Activated CD8-positive, alpha-beta memory T cell treated with anti-CD3 and anti-CD28 coated beads, Interleukin-2, amount 50 U/mL, for 4 hours (primary cell): ENCODE data around the gene DVL1.
"Not testable (repeated sequence)": the region's sequence is repeated elsewhere in the genome, so short reads cannot be mapped to it uniquely, and the experiment has no call there.

Experiments used
- DNase-seq: peaks from one replicate; pipeline ENCODE4 v3.0.0-alpha.2; 2020

DVL1 gene

DNA sequence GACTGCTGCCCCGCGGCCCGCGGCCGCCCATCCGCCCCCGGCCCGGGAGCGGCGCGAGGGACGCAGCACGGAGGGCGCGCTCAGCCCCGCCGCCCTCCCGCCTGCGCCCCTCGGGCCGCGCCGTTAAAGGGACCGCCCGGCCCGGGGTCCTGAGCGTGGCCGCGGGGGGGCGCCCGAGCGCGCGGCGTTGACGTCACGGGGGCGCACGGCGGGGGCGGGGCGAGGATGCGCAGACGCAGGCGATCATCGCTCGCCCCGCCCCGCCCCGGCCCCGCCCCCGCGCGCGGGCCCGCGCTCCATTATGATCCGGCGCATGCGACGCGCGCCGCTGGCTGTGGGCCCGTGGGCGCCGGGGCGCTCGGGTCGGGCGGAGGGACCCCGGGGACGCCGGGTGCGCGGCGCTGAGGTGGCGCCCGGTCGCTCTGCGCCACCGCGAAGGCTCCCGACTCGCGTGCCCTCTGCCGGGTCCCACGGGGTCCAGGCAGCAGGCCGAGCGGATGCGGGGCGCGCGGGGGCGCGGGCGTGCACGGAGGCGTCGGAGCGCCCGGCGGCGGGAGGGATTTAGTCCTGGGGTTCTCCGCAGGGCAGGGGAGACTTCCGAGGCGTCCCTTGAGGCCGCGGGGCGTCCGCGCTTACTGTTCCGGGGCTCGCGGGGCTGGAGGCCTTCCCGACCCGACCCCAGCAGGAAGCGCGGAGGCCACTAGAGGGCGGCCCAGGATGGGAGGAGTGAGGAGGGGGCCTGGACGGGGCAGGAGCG is at the start of gene DVL1:
TSS of gene DVL1 (minus strand) at position 163 of the 757 bp plus-strand sequence. CDS start 353 bp downstream, outside the sequence.
- DNase-seq: peak; percentile 74

DNA sequence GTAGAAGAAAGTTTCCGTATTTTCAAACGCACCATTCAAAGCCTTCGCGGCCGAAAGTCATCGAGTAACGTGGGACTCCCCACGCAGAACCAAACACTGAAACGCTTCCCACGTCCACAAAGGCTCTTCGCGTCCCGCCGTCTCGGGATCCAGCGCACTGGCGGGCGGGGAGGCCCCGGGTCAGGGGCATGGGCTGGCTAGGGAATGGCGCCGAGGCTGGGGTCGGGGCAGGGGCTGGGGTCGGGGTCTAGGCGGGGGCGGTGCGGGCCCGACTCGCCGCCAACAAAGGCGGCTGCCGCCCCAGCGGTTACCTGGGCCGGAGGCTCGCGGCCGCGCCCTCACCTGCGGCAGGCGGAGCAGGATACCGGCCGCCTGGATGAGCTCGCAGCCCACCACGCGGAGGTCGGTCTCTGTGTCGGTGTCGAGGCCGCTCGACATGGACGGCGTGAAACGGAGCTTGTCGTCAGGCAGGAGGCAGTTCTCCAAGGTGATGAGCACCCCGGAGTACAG is 49.5 kb upstream of the DVL1 start:
- no peak for DNase-seq

DNA sequence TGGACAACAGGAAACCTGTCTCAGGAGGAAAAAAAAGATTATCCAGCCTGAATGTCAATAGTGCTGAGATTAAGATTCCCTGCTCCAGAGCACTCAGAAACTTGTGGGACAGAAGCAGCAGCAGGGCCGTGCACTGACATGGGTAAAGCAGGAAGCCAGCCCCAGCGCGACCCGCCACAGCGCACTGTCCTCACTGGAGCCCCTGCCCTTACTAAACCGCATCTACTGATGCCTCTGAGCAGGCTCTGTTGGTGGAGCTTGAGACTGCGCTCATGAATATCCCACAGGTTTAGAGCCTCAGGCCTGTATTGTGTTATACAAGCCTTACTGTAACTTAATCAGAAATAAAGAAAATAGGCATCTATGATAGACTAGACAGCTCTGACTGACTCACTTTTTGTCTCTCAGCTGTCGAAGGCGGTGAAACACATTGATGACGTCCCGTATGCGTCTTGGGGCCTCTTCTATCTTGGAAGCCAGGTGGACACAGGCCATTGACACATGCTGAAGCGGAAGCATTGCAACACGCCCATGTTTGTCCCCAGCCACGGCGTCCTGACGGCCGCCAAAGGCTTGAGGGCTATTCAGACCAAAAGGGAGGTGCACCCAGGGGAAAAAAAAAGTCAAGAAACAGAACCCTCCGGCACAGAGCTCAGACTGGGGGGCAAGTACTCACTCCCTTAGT is 48.8 kb upstream of the DVL1 start:
- DNase-seq: no peak

DNA sequence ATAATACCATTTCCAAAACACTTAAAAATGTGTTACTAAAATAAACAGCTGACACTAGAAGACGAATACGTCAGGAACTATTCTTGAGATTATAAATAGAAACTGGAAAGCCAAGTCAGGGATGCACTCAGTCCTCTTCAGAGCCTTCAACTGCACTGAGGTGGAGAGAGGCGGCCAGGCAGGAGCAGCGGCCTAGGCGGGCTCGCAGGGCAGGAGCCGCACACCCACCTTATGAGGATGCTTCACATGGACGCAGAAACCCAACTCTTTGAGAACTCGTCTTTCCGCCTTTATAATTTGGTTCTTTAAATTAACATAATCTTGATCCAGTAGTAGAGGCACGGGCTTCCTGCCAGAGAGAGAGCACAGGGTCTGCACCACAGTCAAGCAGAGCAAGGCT is 45.9 kb upstream of the DVL1 start:
- no peak for DNase-seq

DNA sequence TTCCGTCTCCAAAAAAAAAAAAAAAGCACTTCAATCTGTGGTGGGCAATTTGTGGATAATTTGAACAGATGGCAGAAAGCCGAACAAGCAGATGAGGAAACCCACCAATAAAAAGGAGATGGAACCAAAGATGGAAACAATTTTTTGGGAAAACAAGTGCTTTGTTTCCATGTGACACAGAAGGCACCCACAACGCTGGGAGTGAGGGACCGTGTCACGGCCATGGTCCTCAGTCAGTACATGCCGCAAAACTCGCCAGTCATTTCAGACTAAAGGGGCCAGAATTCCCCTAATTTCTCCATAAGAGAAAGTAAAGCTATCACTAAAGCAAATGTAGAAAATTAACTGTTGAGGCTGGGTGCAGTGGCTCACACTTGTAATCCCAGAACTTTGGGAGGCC is 44.9 kb upstream of the DVL1 start:
- DNase-seq: no peak

DNA sequence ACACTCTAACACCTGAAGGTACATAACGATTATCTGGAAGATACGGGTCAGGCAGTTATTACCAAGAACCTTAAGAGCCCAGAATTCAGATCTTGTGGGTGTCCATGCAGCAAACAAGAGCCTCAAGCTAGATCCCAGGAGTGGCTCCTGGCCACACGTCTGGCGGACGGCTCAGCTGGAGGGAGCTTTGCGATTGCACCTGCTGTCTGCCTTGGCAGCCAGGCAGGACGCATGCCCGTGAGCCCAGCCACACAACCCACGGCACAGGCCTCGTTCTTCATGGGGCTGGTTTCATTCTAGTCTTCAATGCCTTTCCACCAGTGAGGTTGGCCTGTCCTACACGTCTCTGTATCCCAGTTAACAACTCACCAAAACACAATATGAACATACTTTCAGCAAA is 44.2 kb upstream of the DVL1 start:
- DNase-seq: no peak

DNA sequence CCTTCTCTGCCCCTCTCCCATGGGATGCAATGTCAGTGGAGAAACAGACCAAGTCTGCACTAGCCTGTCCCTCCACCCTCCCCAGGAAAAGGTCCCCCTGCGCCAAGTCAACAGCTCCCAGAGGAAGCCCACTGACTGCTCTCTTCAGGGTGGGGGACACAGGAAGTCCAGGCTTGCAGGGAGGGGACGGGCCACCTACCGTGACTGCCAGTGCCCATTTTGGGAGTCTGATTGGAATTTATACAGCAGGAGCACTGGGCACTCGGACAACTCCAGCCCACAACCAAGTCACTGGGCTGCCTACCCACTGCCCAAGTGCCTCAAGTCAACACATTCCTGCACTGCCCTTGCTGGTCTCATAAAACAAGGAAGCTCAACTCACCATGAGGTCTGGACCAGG is 43.8 kb upstream of the DVL1 start:
- no peak for DNase-seq

DNA sequence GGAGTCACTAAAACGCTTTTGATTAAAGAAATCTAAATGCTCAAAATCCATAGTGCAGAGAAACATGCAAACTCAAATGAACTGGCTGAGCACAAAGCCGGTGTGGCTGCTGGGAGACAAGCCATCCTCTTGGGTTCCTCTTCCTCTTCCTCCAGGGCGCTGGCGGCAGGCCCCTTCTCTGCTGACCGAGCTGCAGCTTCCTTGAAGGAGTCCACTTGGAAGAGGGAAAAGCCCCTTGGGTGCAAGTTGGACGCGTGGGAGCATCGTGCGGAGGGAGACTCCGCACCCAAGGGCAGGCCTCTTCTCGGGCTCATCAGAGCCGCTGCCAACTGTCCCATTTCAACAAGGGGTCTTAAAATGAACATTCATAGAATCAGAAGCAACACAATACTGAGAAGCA is 42.0 kb upstream of the DVL1 start:
- DNase-seq: no peak

DNA sequence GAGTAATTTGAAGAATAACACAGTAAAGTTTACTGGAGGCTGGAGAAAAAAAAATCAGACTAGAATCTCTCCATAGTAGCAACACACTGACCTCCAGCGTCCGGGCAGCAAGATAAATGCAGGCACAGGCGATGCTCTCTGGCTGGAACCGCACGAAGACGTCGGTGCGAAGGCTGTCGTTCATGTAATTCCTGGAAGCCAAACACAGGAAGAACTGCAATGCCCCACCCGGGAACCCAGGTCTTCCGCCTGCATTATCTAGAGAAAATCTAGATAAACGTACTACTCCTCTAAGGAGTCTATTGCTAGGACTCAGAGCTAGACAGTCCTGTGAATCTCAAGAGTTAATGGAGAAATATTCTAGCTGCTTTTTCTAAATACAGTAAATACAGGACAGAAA is 41.5 kb upstream of the DVL1 start:
- no peak for DNase-seq

DNA sequence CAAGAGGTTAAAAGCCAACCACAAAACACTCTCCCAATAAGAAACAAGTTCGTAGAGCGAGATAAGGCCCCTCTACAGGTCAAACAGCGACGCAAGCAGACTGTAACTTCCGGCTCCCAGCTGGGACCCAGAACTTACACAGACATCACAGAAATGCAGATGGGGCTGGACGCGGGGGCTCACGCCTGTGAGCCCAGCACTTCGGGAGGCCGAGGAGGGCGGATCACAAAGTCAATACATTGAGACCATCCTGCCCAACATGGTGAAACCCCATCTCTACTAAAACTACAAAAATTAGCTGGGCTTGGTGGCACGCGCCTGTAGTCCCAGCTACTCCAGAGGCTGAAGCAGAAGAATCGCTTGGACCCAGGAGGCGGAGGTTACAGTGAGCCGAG is 38.9 kb upstream of the DVL1 start:
- no peak for DNase-seq

DNA sequence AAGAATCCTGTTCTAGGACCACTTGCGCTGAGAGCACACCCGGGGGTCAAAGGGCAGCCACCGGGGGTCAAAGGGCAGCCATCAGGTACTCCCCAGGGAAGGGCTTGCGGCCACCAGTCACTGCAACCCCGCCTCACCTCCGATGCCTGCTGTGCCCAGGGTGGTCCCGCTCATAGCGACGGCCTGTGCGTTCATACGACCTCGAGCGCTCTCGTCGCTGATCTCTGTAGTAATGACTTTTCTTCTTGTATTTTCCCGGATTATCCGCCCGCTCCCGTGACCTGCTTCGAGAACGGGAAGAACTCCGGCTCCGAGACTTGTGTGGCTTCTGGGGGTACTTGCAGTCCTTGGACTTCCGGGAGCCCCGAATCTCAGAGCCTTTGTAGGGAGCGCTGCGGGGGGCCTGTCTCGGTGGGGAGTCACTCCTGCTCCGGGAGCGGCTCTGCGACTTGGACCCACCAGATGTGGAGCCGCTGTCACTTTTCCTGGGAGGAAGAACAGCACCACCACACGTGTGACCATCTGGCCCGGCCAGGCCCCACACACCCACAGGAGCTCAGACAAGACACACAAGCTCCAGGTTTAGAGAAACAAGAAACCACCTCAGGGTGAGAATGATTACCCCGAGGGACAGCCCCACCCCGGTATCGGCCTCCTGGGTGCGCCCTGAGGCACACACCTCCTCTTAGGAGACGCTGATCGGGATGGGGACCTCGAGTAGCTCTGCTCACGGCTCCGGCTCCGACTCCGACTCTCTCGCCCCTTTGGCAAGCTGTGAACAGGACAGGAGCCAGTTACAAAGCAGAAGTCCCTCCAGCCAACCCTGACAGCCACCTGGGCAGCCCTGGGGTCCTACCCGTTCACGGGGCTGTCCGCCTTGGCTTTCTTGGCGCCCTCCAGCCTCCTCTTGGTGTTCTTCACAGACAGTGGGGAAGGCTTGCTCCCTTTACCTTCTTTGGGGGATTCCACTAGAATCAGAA is 38.2 kb upstream of the DVL1 start:
- DNase-seq: no peak

DNA sequence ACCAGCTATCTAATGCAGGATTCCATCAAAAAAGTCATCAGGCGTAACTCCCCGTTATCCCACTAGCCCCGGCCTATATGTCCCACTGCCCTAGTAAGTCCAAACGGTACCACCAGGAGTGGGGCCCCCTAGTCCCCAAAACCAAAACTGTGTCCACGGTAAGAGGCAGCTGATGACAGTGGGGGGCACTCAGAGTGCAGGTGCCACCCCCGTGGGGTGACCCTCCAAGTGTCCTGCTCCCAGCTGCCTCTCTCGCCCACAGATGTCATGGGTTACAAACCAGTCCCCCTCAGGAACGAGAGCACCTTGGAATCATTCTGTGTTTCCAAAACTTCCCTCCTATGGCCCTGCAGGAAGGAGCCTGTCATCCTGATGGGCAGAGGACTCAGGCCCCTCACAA is 36.7 kb upstream of the DVL1 start:
- no peak for DNase-seq

DNA sequence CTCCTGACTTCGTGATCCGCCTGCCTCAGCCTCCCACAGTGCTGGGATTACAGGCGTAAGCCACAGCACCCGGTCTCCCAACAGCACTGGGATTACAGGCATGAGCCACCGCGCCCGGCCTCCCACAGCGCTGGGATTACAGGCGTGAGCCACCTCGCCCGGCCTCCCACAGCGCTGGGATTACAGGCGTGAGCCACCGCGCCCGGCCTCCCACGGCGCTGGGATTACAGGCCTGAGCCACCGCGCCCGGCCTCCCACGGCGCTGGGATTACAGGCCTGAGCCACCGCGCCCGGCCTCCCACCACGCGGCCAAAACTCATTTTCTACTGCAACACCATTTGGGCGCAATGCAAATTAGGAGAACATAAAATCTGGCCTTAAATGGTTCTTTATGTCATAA is 36.1 kb upstream of the DVL1 start:
- not testable (repeated sequence) for DNase-seq

DNA sequence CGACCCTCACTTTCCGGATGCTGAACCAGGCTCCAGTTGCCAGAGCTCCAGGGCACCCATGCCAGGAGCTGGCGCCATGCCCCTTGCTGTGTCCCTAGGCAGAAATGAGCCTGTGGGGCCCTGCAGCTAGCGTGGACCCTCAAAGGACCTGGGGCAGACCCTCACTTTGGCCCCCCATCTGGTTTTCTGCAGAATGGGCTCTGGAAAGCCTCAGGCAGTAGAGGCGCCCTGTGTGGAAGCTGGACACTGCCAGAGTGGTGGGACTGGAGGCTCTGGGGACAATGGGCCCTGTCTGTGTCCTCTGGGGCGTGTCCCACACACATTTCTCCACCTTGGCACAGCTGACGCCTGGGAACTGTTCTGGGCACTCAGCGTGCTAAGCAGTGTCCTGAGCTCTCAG is 32.1 kb upstream of the DVL1 start:
- DNase-seq: no peak

DNA sequence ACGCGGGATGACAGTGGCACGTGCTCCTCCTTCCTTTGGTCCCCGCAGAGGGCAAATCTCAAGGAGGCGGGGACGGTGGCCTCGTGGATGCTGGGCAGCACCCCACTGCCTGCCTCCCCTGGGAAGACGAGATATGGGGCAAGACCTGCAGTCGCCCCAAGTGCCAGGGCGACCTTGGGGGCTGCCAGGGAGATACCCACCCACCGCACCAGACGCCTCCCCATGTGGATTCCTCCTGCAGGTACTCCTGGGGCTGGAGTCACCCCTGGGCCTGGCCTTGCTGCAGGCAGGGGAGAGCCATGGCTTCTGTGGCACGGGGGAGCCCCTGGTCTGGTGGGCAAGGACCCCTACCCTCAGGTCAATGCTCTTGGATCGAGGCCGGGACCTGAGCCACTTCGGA is 31.6 kb upstream of the DVL1 start:
- DNase-seq: no peak

DNA sequence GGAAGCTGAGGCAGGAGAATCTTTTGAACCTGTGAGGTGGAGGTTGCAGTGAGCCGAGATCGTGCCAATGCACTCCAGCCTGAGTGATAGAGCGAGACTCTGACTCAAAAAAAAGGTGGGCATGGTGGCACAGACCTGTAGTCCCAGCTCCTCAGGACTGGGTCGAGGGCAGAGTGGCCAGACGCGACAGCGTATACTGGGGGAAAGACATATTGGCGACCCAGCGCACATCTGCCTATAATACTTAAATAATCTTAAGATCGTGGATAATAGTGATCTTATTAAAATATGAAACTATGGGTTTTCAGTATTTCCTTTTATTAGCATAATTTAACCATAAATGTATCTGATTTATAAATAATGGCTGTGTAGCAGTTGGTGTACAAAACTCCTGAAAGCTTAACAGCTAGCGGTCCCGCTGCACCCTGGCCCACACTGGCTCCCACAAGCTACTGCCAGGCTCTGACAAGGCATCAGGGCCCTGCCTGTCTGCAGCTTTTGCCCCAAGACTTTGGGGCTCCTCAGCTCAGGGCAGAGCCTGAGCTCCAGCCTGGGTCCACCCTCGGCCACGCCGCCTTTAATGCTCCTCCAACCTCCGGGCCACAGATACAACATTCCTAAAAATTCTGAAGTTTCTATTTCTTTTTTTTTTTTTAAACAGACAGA is 28.5 kb upstream of the DVL1 start:
- DNase-seq: no peak

DNA sequence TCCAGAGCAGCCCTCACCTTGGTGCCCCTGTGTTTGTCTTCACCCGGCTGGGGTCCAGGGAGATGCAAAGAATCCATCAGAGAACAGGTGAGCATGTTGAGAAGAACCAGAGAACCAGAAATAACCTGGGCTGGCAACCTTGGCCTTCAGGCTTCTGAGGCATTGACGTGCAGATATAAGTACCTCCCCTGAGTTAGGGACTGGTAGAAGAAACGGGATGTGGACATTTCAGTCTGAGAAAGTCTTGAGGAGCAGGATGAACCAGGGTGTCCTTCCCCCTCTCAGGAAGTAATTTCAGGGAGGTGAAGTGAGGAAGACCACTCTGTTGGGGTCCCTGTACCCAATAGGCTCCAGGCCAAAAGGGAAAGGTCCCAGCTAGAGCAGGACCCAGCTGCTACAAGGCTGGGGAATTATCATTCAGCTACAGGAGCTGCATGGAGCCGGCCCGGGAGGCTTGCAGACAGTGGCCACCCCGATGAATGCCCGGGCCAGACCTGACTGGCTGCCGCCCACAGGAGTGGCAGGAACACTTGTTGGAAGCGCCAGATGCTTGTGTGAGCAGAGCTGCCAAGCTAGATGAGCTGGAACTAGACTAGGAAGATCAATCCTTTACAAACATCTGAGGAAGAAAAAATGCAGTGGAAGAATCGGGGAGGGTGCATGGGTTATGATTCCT is 27.5 kb upstream of the DVL1 start:
- no peak for DNase-seq

DNA sequence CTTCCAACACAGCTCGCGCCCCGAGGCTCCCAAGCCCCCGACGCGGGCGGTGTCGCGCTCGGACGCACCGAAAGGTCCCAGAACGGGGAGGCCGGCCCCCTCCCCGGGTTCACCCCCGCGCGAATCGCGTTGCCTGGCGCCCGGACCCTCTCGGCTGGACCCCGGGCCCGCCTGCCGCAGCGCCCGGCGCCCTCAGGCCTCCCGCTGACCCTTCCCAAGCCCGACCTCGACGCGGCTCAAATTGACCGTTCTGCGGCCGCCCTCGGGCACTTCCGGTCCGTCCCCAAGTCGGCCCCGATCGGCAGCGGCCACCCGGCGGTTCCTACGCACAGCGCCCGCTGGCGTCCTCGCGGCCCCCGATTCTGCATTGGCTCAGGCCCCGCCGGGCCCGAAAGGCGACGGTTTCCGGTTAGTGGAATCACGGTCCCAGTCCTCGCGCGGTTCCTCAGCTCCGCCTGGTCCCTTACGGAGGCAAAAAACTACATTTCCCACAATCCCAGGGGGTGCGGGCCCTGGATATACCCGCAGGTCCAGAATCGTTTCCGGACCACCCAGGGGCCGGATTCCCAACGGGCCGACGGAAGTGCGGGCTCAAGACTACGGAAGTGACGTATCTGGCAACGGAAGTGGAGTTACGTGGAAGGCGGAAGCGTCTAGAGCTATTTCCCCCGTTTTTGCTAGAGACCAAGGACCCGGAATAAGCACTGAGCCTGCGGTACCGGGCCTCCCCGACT is 25.9 kb upstream of the DVL1 start, which contains the start of gene AURKAIP1:
TSS of gene AURKAIP1 (minus strand) at position 279 of the 734 bp plus-strand sequence. CDS start 451 bp downstream, outside the sequence.
- DNase-seq: peak; percentile 91

DNA sequence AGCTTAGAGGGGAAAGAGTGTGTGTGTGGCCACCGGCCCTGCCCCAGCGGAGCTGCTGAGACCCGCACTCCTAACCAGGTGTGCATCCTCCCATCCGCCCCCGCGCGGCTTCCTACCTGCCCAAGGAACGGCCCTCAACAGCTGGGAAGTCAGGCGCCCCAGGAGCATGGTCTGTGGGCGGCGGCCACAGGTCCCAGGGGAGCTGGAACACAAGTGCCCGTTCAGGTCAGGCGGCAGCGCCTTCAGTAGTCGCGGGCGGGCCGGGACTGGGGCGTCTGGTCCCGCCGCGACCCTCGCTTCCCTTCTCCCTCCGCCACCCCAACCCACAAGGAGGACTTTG is 25.3 kb upstream of the DVL1 start:
- DNase-seq: no peak

DNA sequence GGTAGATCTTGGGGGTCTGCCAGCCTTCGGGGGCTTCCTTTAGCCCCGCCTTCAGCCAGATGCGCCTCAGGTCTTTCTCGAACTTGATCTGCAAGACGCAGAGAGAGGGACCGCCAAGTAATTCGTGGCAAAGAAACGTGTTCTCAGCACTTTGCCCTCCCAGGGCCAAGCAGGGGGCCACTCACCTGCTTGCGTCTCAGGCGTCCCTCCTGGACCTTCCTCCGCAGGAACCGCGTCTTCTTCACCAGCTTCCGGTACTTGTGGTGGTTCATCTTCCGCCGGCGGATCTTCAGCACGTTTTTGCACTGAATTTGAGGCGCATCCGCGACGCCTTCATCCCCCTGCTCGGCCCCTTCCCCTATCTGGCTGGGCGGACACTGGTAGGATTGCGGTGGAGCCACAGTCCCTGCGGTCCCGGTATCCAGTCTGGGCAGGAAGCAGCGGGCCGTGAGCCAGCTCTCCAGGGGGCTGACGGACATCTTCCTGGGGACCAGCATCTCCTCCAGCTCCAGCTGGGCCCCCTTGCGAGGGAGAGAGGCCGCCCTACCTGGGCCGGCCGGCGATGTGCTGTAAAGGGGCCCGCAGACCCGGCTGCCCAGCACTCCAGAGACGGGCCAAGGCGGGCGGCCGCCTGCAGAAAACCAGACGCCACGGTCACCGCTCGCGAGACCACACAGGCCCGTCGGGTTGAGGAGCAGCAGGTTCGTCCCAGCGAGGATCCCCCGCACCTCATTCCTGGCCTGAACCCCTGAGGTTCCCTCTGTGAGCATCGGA is 24.8 kb upstream of the DVL1 start:
- no peak for DNase-seq
